Activated CD8-positive, alpha-beta memory T cell treated with anti-CD3 and anti-CD28 coated beads, Interleukin-2, amount 50 U/mL, for 24 hours (primary cell): ENCODE data around the gene PLOD3.

Source experiments
- DNase-seq: peaks from one replicate; pipeline ENCODE4 v3.0.0-alpha.2; 2020; ENCODE audit errors: extremely low read depth

The PLOD3 gene

GRCh38 chr7:101180130-101180755 is 37.1 kb downstream of the PLOD3 start, which contains the start of gene NAT16:
Gene NAT16, minus strand, starts transcription at chr7:101180293. Its CDS starts 5,486 bp downstream, at chr7:101174807.
- no peak for DNase-seq

GRCh38 chr7:101179713-101180112 is 37.7 kb downstream of the PLOD3 start:
- no peak for DNase-seq

DNA sequence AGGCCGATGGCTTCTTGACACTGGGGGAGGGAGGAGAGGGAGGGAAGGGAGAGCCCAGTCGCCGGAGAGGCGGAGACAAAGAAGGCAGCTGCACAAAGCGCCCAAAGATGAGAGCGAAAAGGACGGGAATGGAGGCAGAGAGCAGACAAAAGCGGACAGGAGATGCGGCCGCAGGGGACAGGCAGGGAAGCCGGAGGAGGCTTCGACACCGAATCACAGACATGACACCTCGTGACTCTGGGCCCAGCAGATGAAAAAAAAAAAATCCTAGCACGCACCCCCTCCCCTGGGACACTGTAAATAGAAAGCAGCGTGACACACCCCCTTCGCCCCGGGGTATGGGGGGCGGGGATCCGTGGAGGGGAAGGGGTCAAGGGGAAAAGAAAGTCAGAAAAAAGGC is 38.3 kb downstream of the PLOD3 start:
- no peak for DNase-seq

GRCh38 chr7:101177644-101178043 is 39.7 kb downstream of the PLOD3 start:
- no peak for DNase-seq

DNA sequence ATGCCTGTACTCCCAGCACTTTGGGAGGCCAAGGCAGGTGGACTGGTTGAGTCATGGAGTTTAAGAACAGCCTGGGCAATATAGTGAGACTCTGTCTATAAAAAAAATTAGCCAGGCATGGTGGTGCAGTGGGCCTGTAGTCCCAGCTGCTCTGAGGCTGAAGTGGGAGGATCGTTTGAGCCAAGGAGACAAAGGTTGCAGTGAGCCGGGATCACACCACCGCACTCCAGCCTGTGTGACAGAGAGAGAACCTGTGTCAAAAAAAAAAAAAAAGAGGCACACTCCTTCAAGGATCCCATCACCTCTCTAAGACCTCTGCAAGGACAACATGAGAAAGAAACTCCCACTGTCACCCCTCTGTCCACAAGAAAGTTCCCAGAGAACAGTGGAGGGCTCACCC is 41.7 kb downstream of the PLOD3 start:
- no peak for DNase-seq

GRCh38 chr7:101174322-101174854 is 43.0 kb downstream of the PLOD3 start:
- no peak for DNase-seq

- peak; percentile 29 for DNase-seq
Measured at GRCh38 chr7:101173752-101174244, 43.6 kb downstream of the PLOD3 start.

GRCh38 chr7:101172854-101173751 is 44.3 kb downstream of the PLOD3 start:
- DNase-seq = no peak

GRCh38 chr7:101172005-101172853 is 45.2 kb downstream of the PLOD3 start:
- no peak for DNase-seq

DNA sequence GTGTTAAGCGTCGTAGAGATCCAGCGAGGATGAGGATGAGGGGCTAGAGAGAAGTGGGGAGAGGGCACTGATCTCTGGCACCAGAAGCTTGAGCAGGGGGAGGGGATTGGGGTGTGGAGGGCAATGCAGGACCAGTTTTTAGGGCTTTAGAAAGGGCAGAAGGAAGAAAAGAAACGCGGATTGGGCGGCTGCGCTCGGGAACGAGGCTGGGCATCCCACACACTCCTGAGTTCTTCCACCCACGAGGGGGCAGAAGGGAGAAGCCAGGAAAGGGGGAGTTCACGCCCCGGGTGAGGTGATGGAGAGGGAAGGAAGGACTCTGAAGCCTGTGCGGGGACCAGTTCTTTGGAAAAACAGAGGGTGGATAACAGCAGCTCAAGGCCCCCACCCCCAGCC is 45.9 kb downstream of the PLOD3 start:
- DNase-seq = no peak

DNA sequence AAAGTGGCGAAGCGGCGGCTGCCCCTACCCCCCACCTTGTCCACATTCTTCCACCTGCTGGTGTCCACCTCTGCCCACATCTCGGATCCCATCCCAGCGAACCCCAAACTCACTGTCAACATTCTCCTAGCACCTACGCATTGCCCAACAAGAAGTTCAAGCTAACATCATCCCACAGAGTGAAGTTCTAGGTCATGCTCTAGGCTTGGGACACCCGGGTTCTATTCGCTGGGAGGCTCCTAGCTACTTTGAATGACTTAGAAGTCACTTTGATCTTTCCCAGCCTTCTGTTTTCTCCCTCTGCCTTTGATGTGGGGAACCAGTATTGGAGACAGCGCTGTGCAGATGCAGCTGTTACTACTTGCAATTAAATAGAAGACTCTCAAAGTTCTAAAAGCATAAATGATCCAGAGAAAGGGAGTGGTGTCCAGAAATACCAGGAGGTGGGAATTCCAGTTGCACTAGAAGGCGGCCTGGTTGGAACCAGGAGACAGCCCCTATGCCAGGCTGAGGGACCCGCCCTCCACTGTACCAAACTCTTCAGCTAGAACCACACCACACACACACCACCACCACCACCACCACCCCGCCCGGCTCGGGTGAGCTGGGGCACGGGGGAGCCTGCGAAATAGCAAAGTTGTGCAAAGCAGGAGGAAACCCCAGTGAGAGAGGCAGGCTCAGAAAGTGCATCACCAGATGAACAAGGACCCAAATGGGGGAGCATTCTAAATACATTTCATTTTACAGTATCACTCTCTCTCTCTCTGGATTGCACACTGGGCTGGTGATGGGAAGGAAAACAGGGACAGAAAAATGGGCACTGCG is 46.6 kb downstream of the PLOD3 start:
- no peak for DNase-seq

DNA sequence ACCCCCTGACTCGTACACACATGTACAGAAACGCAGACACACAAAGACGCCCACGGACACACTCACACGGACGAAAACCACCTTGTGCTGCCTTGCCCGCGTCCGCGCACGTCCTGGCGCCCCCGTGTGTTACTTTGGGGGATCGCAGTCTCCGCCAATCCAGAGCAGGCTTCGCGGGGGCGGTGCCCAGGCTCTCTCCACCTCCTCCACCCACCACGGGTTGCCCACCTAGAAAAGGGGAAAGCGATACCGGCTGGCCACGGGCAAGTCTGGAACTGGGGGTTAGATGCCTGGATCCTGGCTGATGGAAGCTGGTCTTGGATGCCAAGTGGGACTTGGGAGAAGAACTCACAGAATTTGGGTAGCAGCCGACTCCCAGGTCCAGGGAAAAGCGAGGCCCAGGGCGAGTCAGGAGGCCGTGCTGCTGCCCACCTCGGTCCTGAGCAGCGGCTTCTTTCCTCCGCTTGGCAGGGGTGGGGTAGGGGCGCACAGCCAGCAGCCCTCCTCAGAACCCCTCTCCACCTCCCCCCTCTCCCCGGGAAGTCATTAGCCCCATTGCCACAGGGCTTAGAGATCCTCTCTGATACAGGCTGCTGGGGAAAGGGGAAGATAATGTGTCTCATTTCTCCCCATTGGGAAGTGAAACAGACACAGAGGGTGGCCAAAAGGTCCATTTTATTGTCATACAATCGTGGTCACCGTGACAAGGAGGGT is 47.4 kb downstream of the PLOD3 start:
- peak; percentile 49 for DNase-seq

DNA sequence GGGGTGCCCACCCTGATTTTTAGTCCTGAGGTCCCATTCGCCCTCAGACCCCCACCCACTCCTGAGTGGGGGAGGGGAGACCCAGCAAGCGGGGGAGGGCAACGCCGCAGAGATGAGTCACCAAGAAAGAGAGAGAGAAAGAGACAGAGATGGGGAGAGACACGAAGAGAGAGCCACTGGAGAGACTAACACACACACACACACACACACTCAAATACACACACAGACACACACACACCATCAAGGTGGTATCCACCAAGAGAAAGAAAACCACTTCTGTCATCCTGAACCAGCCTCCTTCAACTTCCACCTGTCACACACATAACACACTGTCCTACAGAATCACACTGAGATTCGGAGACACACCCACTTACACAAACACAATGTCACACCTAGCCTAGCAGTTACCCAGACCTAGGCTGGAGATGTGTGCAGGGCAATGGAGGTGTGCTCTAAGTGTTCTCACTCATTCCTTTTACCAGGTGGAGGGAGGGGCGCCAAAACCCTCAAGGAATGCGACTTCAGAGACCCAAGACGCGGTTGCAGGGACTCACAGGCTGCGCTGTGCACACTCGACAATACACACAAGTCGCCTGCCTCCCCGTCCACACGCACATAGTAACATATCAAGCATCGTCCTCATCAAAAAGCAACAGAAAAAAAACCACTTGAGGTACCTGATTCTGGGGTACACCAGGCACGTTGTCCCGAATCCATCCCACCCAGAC is 48.1 kb downstream of the PLOD3 start:
- DNase-seq = no peak

GRCh38 chr7:101168412-101169049 is 48.9 kb downstream of the PLOD3 start:
- no peak for DNase-seq

DNA sequence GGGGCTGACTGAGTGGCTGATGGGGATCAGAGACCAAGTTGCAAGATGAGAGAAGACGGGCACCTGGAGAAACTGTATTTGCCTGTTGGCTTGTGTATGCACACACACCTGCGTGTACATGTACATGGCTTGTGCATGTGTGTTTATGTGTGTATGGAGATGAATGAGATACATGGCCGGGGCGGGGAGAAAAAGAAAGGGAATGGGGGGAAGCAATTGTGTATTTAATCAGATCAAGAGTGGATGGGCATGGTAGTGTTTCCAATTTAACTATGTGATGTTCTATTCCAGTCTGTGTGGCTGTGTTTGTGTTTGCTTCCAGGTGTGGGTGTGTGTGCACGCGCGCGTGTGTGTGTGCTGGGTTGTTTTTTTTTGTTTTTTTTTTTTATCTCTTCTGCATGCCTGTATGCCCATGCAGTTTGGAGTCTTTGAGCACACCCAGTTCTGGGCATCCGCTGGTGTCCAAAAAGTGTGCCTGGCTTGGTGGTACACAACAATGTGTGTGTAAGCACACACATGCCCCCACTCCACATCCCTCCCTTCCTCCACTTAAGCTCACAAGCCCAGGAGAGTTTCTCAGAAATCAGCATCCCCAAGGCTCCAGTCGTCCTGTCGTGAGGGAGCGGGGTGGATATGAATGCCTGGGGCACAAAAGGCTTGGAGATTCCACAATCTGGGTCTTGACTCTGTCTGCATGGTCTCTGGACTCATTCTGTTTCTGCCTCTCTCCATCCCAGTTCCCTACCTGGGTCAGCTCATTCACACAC is 49.6 kb downstream of the PLOD3 start:
- no peak for DNase-seq

GRCh38 chr7:101166909-101167644 is 50.3 kb downstream of the PLOD3 start:
- no peak for DNase-seq

DNA sequence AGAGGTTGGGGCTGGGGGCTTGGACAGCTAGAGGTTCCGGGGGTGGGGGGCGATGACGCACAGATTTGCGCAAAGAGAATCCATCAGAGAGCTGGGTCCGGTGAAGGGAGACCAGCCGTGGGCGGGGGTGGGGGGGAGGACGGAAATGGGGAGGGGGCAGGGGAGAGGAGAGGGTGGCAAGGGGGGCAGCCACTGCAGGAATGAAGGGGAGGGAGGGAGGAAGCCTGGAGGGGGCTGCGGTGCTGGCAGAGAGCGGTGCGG is 50.8 kb downstream of the PLOD3 start:
- DNase-seq = no peak
